Activated T-cell treated with anti-CD3 and anti-CD28 coated beads for 1 hour (primary cell): ENCODE data around the gene TTN.
"Not testable (repeated sequence)": the region's sequence is repeated elsewhere in the genome, so short reads cannot be mapped to it uniquely, and the experiment has no call there.

ENCODE experiments used
- DNase-seq: peaks from one replicate; pipeline ENCODE4 v3.0.0-alpha.2; 2020; ENCODE audit warnings: low read depth

The TTN gene

GRCh38 chr2:178529194-178529593 is 278.0 kb downstream of the TTN start:
- no peak for DNase-seq

GRCh38 chr2:178528647-178529046 is 278.6 kb downstream of the TTN start:
- DNase-seq, result no peak

GRCh38 chr2:178527592-178527991 is 279.6 kb downstream of the TTN start:
- DNase-seq, result no peak

GRCh38 chr2:178526256-178526655 is 281.0 kb downstream of the TTN start:
- no peak for DNase-seq

- DNase-seq, result not testable (repeated sequence)
These were observed 281.8 kb downstream of the TTN start for GRCh38 chr2:178525460-178525859.

DNA sequence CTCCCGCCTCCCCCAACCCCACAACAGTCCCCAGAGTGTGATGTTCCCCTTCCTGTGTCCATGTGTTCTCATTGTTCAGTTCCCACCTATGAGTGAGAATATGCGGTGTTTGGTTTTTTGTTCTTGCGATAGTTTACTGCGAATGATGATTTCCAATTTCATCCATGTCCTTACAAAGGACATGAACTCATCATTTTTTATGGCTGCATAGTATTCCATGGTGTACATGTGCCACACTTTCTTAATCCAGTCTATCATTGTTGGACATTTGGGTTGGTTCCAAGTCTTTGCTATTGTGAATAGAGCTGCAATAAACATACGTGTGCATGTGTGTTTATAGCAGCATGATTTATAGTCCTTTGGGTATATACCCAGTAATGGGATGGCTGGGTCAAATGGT is 282.2 kb downstream of the TTN start:
- DNase-seq, result not testable (repeated sequence)

DNA sequence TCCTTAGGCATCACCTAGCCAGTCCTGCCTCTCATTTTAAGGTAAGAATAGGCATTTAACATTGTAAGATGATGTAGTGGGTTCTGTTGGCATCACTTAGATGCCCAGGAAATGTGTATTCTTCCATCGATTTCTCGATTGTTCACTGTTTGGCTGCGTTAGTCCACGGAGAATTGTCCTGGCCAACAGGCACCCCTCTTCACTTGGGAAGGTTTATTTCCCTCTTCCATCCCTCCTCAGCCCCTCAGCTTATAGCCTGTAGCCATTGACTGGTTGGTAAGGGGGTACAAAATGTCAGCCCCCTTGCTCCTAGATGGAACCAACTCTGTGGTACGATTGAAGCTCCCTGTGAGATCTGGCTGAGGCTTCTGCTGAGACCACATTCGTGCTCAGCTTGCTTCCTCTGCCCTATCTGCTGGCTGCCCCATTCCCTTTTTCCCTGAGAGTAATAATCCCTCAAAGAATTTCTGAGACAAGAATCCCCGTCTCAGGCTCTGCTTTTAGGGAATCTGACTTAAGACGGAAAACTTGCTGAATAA is 283.6 kb downstream of the TTN start:
- DNase-seq, result no peak

DNA sequence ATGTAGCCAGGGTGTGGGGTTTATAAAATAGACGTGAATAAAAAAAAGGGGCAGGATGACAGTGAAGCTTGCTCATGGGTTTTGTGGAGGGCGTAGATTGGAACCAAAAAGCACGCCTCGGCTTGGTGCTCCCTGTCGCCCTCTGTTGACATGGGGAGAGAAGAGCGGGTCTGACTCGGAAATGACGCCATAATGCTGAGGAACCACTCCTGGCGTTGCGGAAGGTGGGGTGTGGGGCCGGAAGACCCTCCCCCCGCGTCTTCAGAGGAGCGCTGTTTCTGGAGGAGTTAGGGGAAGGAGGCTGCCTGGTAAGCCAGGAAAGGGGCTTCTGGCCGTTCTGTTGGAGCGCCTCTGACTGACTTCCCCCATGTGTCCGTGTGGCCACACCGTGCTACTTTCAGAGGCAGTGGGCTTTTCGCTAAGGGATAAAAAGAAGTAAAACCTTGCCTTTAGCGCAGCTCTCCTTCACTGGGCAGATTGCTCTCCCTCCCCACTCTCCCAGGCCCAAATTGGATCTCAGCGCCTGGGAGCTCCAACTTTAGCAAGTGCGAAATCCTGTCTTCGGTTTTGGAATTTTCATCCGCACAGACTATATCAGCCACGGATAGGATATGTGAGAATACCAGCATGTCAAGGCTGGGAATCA is 284.1 kb downstream of the TTN start:
- DNase-seq, result peak; percentile 68

DNA sequence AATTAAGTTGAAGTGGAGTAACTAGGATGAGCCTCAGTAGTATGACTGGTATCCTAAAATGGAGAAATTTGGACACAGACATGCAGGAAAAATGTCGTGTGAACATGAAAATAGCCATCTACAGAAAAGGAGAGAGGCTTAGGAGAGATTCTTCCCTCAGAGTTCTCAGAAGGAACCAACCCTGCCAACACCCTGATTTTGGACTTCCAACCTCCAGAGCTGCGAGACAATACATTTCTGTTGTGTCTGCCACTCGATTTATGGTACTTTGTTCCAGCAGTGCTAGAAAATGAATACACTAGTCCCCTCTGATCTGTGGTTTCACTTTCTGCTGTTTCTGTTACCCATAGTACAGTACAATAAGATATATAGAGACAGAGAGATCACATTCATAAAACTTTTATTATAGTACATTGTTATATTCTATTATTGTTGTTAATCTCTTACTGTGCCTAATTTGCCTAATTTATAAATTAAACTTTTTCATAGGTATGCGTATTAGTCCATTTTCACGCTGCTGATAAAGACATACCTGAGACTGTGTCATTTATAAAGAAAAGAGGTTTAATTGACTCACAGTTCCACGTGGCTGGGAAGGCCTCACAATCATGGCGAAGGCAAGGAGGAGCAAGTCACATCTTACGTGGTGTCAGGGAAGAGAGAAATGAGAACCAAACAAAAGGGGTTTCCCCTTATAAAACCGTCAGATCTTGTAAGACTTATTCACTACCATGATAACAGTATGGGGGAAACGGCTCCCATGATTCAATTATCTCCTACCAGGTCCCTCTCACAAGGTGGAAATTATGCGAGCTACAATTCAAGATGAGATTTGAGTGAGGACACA is 285.7 kb downstream of the TTN start:
- no peak for DNase-seq

GRCh38 chr2:178517496-178517895 is 289.7 kb downstream of the TTN start:
- DNase-seq, result no peak

- DNase-seq, result no peak
These were observed 292.6 kb downstream of the TTN start for GRCh38 chr2:178514664-178515063.

DNA sequence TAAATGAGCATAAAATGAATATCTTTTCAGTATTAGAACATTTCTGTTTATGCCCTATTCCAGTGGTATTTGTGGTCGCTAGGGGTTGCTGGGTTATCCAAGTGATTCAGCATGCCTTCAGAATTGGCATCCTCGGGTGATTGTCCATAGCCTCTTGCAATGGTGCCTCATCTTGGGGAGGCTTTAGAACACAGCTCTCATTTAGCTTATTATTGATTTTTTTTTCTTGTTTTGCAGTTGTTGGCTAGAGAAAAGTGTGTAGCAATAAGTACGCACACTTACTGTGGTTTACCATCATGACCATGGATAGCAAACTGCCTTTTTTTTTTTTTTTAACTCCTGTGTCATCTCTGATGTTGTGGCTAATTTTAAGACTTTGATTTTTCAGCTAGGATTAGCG is 293.3 kb downstream of the TTN start:
- DNase-seq, result no peak

DNA sequence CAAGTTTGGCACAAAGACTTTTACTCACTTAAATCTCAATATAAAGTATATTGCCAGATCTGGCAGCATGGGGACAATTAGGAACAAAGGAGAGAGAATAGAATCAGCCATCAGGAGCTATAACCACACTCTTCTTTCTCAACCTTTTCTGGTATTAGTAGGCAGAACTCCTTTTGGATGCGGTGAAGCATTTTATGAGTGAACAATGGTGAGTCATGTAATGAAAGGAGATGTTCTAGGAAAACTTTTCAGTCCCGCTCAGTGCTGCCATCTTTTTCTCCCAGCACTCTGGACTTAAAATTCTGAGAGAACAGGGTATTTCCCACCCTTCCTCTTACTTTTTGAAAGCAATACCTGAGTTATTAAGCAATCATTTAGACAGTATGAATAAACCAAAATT is 294.7 kb downstream of the TTN start:
- DNase-seq, result no peak

- DNase-seq, result no peak
These were observed 296.8 kb downstream of the TTN start for GRCh38 chr2:178510384-178510783.

GRCh38 chr2:178508646-178509045 is 298.6 kb downstream of the TTN start:
- no peak for DNase-seq

DNA sequence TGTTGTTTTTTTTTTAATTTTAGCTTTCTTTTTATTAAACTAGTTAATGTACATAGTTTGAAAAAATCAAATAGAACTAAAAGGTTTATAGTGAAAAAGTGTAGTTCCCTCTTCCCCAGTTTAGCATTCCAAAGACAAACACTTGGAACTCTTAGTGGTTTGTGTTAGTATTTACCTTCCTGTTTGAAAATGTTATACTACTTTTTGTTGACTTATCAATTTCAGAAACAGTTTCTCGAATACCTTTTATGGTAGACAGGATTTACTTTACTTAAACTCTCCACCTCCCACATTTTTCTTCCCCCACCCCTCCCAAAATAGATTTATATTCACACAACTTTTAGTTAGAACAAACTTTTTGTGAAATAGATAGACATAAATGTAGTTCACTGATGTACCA is 300.3 kb downstream of the TTN start:
- DNase-seq, result no peak

GRCh38 chr2:178506524-178506923 is 300.7 kb downstream of the TTN start:
- no peak for DNase-seq

DNA sequence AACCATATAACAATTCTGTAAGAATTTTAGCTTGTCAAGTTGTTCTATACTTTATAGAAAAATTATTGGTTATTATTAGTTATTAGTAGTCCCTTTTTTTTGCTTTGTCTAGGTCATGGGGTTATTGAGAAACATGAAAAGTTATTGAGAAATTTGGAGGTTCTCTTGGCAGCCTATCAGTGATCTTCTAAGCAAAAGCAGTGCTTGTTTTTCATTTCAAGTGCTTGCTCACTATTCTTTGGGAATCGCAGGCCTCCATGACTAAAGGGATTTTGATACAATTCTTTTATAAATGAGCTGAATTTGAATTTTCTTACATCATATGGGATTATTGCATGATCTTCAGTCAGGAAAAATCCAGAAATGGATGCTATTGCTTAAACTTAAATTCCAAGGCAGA is 301.1 kb downstream of the TTN start:
- no peak for DNase-seq

DNA sequence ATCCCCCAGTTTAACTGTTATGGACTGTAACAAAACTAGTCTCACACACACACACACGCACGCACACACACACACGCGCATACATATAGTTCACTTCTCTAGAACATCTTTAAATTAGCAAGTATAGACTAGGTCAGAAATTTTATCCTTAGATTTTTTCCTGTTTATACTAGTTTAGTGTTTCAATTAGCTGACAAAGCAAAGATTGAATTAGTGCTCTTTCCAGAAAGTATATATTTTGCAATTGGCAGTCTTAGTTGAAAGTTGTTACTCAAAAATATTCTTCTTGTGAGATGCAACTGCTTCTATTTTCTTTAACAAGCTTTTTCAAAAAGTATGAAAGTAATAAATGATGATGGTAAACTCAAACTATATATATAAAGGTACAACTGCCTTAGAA is 304.5 kb downstream of the TTN start:
- DNase-seq, result no peak

GRCh38 chr2:178499640-178500039 is 307.6 kb downstream of the TTN start:
- no peak for DNase-seq

DNA sequence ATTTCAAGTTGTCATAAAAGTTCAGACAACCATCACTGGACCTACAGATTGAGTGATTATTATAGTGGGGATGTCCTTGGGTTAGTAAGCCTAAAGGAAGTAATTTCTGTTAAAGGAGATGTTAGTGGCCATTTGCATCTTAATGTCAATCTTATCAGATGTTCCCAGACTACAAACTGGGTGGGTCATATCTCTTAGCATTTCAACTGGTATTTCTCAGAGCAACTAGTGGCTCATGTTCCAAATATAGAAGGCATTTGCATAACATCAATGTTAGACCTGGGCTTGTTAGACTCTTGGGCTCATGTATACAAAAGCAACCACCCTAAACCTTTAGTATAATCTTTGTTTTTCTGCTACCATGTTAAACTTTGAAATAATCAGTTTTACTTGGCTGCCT is 309.1 kb downstream of the TTN start:
- no peak for DNase-seq

GRCh38 chr2:178496049-178496448 is 311.2 kb downstream of the TTN start:
- no peak for DNase-seq

DNA sequence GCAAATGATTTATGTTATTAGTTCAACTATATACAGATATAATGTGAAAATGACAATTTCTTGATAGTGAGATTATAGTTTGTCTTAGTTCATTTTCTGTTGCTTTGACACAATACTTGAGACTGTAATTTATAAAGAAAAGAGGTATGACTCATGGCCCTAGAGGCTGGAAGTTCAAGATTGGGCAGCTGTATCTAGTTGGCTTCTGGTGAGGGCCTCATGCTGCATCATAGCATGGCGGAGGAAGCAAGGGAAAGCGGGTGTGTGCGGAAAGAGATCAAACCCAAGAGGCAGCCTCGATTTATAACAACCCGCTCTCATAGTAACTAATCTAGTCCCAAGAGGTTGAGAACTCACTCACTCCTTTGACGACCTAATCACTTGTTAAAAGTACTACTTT is 315.6 kb downstream of the TTN start:
- DNase-seq, result no peak
